GM18873 (cell line): Measurements from ENCODE around the gene RIT2.
"Not testable (repeated sequence)": the region's sequence is repeated elsewhere in the genome, so short reads cannot be mapped to it uniquely, and the experiment has no call there.

Experiments
- ATAC-seq: cut with Tn5 transposase; IDR thresholded peaks from one replicate; pipeline ENCODE4 v1.9.1; 2021; ENCODE audit warnings: mild to moderate bottlenecking, moderate library complexity, moderate number of reproducible peaks; ENCODE audit not compliant: unreplicated experiment, low FRiP score

Gene RIT2

GRCh38 chr18:42780171-42780570 is 335.3 kb downstream of the RIT2 start:
- ATAC-seq: no peak

DNA sequence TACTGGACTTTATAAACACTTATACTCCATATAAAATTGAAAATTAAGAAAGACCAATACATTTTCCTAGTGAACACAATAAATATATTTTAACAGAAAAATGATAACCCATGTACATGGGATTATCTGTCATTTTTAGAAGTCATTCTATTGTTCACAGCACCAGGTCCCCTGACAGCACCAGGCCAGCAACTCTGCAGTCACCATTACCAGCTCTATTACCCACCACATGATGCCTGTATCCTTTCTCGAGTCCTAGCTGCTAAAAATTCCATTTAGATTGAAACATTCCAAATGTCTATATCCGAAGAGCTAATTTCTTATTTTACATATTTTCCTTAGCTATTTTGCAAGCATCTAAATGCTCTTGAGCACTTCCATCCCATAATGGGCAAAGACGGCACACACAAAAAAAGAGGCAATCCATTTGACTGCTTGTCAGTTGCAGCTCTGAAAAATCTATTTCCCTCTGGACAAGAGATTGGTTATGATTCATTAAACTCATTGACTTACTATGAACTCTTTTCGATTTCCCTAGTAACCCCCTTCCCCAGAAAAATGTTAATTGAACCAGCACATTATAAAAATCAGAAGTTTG is 336.9 kb downstream of the RIT2 start:
- ATAC-seq: no peak

GRCh38 chr18:42778024-42778423 is 337.5 kb downstream of the RIT2 start:
- ATAC-seq: no peak

DNA sequence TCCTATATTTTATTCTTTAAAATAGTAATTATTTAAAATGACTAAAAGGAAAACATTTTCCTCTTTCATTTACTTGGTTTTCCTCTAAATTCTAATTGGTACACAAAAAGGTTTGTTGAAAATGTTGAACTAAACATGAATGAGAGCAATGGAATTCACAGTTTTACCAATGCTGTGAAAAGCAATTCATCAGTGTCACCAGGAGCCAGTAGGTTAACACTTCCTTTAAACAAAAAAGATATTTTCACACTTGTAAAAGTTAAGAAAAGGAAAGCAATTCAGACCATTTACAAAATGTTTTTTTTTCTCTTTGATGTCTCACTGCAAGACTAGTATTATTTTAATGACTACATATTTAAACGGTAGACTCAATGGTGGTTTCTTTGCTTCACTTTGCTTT is 341.6 kb downstream of the RIT2 start:
- no peak for ATAC-seq

DNA sequence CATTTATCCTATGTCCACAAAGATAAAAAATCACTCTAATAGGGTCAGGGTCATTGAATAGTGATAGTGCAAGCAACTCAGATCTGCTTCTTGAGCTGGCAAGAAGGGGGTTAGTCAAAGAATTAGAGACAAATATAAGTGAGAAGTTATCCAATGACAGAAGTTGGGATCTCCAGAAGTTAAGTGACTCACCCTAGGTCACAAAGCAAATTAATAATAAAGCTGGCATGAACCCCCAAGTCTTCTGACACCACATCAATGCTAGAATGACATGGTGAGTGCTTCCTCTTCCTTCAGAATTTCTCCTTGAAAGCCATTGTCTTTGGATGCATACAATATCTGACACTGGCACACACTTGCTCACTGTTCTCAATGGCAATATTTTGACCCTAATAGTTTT is 343.5 kb downstream of the RIT2 start:
- no peak for ATAC-seq

DNA sequence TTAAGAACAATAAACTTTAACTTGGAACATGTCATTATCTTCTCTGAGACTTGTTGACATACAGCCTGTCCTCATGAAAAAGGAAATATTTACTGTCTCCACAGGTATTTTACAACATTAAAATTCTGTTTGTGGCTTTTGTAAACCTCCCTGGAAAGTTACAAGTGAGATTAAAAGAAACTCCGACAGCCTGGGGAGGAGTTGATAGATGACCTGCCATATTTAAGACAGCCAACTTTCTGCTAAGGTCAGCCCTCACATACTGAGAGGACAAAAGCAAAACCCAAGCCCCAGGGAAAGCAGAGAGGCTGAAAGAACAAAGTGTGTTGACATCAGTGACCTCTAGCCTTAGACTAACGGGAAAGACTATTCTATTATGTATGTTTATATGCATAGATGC is 350.2 kb downstream of the RIT2 start:
- ATAC-seq: no peak

DNA sequence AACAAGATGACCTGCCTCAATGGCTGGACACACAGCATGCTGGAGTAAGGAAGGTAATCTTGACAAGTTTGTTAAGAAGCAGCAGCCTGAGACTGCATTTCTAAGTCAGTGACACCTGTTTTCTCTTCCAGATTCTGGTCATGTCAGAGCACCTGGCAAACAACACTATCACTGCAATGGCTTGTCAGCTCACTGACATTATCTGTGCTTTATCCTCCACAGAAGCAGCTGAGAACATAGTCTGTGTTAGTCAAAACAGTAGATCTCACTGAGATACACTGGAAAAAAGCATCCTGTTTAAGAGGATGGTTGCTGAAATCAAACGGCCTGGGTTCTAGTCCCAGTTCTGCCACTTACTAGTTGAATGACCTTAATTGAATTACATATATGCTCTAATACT is 355.2 kb downstream of the RIT2 start:
- ATAC-seq: no peak

GRCh38 chr18:42758852-42759251 is 356.6 kb downstream of the RIT2 start:
- no peak for ATAC-seq

DNA sequence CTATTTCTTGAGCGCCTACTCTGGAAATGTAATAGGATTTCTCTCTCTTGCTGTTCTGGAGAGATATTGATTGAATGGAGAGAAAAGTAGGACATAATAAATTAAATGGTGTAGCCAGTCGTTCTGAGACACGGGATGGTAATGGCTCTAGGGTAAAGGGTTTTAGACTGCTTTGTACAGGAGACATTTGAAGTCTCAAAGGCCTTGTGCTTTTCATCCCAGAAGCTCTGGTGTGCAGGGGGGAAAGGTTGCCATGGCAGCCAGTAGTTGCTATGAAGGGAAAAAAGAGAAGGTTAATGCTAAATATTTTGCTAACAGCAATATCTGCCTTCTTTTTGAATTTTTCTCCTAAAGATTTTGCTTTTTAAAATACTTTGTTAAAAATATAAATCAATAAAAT is 359.3 kb downstream of the RIT2 start:
- ATAC-seq: no peak

- ATAC-seq: no peak
These were observed 362.6 kb downstream of the RIT2 start for GRCh38 chr18:42752916-42753315.

DNA sequence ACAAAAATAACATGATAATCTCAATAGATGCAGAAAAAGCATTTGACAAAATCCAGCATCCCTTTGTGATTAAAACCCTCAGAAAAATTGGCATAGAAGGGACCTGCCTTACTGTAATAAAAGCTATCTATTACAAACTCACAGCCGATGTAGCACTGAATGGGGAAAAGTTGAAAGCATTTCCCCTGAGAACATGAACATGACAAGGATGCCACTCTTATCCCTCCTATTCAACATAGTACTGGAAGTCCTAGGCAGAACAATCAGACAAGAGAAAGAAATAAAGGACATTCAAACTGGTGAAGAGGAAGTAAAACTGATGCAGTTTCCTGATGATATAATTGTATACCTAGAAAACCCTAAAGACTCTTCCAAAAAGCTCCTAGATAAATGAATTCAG is 368.7 kb downstream of the RIT2 start:
- no peak for ATAC-seq

GRCh38 chr18:42745931-42746330 is 369.6 kb downstream of the RIT2 start:
- no peak for ATAC-seq

DNA sequence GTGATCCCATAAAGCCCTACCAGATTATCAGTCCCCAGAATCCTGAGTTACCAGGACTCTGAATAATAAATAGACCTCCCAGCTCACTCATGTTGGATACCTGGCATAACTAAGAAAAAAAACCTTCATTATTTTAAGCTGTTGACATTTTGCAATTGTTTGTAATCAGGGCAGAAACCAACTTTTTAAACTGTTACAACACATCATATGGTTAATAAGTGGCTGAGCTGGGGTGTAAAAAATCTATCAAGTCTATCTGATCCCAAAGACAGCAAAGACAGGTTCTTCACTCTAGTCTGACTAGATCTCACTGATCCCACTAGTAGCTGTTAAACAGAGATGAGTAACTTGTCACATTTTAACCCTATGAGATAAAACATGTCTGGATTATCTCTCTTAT is 370.3 kb downstream of the RIT2 start:
- no peak for ATAC-seq

- no peak for ATAC-seq
These were observed 371.9 kb downstream of the RIT2 start for GRCh38 chr18:42743373-42744138.

DNA sequence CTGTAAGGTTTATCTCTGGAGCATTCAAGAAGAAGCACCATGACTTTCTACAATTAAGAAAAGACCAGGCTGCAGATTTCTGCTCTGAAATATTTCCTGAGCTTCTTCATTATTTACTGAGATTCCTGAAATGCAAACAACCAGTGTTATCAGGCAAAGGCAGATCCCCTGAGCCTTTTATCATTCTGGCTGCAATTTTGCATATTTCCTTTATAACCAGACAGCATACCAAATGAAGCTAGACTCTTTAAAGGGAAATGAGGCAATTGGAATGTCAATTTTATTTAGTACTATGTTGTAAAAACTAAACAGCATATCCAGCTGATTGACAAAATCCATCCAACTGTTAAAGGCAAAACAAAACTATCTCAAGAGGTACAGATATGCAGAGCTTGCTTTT is 372.5 kb downstream of the RIT2 start:
- no peak for ATAC-seq

GRCh38 chr18:42742474-42742873 is 373.0 kb downstream of the RIT2 start:
- ATAC-seq: no peak

- ATAC-seq: not testable (repeated sequence)
These were observed 373.6 kb downstream of the RIT2 start for GRCh38 chr18:42741805-42742347.

GRCh38 chr18:42741299-42741698 is 374.2 kb downstream of the RIT2 start:
- not testable (repeated sequence) for ATAC-seq

DNA sequence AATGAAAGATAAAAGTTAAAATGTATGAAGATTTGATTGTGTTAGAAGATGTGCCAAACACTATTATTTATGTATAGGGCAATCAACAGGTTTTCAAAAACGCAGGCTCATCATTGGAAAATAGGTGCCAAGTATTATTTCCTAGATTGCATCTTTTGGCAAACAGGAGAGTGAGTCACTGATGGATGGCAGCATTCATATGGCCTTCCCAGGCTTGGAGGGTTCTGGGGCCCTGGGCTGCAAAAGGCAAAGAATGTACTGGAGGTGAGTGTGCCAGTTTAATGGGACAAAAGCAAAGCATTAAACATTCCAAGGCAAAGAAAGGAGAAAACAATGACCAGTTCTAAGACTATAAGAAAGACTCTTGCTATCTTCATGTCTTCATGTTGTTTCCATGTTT is 379.4 kb downstream of the RIT2 start:
- ATAC-seq: no peak

GRCh38 chr18:42734520-42734919 is 381.0 kb downstream of the RIT2 start:
- ATAC-seq: no peak

DNA sequence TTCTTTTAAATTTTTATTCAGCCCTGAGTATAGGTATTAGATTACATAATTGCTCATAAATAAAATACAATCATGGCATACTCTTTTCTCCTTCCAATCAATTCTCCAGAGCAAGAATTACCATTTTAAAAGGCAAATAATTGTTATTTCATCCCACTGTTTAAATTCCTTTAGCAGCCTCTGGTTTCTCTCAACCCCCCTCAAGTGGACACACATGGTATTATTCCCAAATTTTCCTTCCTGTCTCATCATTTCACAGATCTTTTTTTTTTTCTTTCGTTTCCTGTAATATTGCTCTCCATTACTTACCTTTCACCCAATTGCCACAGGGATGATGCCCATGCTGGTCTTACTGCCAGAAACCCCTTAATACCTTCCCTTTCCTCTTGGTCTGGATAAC is 385.2 kb downstream of the RIT2 start:
- no peak for ATAC-seq

DNA sequence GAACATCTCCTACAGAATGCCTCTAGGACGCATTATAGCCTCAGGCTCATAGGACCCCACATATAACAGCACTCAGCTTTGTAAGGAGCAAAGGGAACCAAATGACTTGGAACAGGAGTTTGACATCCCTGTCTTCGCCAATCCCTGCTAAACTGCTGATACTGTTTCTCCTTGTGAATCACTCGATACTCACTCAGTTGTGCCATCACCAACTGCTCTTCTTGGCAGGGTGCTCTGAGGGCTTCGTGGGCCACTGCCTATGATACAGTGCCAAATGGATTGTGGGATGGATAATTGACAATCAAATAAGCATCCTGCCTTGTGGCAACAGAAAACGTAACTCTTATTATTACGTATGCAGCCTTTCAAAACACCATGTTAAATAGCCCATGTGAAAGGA is 396.3 kb downstream of the RIT2 start:
- ATAC-seq: no peak
